Trophoblast cell (in vitro differentiated cells and primary cell): Measurements from ENCODE around the gene FLNA.

Source experiments
- DNase-seq, 2 donors: peaks; one replicate each; pipeline ENCODE4 v3.0.0-alpha.2; 2016
- H2AFZ ChIP-seq: 2 replicates; pipeline ENCODE4 v1.6.1; 2013; ENCODE audit warnings: low read length, moderate library complexity, mild to moderate bottlenecking; ENCODE audit not compliant: insufficient read depth, poor library complexity
- H2AK5ac ChIP-seq: 2 replicates; pipeline ENCODE4 v1.6.1; 2013; ENCODE audit warnings: mild to moderate bottlenecking, low read length
- H2BK120ac ChIP-seq: 2 replicates; pipeline ENCODE4 v1.6.1; 2013; ENCODE audit warnings: low read length, mild to moderate bottlenecking, moderate library complexity; ENCODE audit not compliant: insufficient read depth, poor library complexity
- H2BK12ac ChIP-seq: 2 replicates; pipeline ENCODE4 v1.6.1; 2013; ENCODE audit warnings: mild to moderate bottlenecking, low read length, moderate library complexity
- H2BK5ac ChIP-seq: 2 replicates; pipeline ENCODE4 v1.6.1; 2013; ENCODE audit warnings: low read length, low read depth, moderate library complexity, mild to moderate bottlenecking; ENCODE audit not compliant: poor library complexity
- H3K14ac ChIP-seq: 2 replicates; pipeline ENCODE4 v1.6.1; 2013; ENCODE audit warnings: mild to moderate bottlenecking, low read length
- H3K18ac ChIP-seq: 2 replicates; pipeline ENCODE4 v1.6.1; 2013; ENCODE audit warnings: mild to moderate bottlenecking, low read length
- H3K23ac ChIP-seq: 2 replicates; pipeline ENCODE4 v1.6.1; 2013; ENCODE audit warnings: low read length
- H3K27ac ChIP-seq: 2 replicates; pipeline ENCODE4 v1.5.1; 2013; ENCODE audit warnings: low read depth, mild to moderate bottlenecking, inconsistent platforms, low read length, moderate library complexity
- H3K27me3 ChIP-seq: 2 replicates; pipeline ENCODE4 v1.6.1; 2013; ENCODE audit warnings: inconsistent platforms, mild to moderate bottlenecking, low read length, moderate library complexity; ENCODE audit not compliant: insufficient read depth
- H3K36me3 ChIP-seq, 2 experiments: 1 replicate in 1 of 2; 2 replicates in 1 of 2; pipeline ENCODE4 v1.6.1; 2013; ENCODE audit warnings: low read length in 2 of 2, mild to moderate bottlenecking in 2 of 2, moderate library complexity in 1 of 2; ENCODE audit not compliant: insufficient read depth in 2 of 2, control insufficient read depth in 1 of 2
- H3K4ac ChIP-seq: 2 replicates; pipeline ENCODE4 v1.6.1; 2013; ENCODE audit warnings: low read depth, mild to moderate bottlenecking, low read length, moderate library complexity
- H3K4me1 ChIP-seq, 2 experiments: 1 replicate in 1 of 2; 2 replicates in 1 of 2; pipeline ENCODE4 v1.6.1; 2013; ENCODE audit warnings: low read length in 2 of 2, mild to moderate bottlenecking in 2 of 2, moderate library complexity in 1 of 2; ENCODE audit not compliant: insufficient read depth in 2 of 2, control insufficient read depth in 1 of 2
- H3K4me2 ChIP-seq: 2 replicates; pipeline ENCODE4 v1.6.1; 2013; ENCODE audit warnings: inconsistent platforms, mild to moderate bottlenecking, low read length, moderate library complexity
- H3K4me3 ChIP-seq: 2 replicates; pipeline ENCODE4 v1.5.1; 2013; ENCODE audit warnings: mild to moderate bottlenecking, low read depth, low read length, inconsistent platforms
- H3K79me1 ChIP-seq: one replicate; pipeline ENCODE4 v1.6.1; 2013; ENCODE audit warnings: low read length
- H3K79me2 ChIP-seq: 2 replicates; pipeline ENCODE4 v1.6.1; 2013; ENCODE audit warnings: low read length, mild to moderate bottlenecking; ENCODE audit not compliant: control insufficient read depth, insufficient read depth, poor library complexity
- H3K9ac ChIP-seq: 2 replicates; pipeline ENCODE4 v1.6.1; 2013; ENCODE audit warnings: mild to moderate bottlenecking, low read length
- H3K9me3 ChIP-seq: 2 replicates; pipeline ENCODE4 v1.6.1; 2013; ENCODE audit warnings: low read depth, mild to moderate bottlenecking, control low read depth, inconsistent platforms, low read length; ENCODE audit not compliant: insufficient read depth
- H4K12ac ChIP-seq: 2 replicates; pipeline ENCODE4 v1.6.1; 2013; ENCODE audit warnings: low read depth, mild to moderate bottlenecking, low read length, moderate library complexity
- H4K8ac ChIP-seq: 2 replicates; pipeline ENCODE4 v1.6.1; 2013; ENCODE audit warnings: low read depth, mild to moderate bottlenecking, low read length, moderate library complexity
- H4K91ac ChIP-seq: one replicate; pipeline ENCODE4 v1.6.1; 2013; ENCODE audit warnings: low read depth, mild to moderate bottlenecking, low read length, moderate library complexity
- WGBS: extraction: QIAGEN DNeasy Blood & Tissue Kit; methylation state at CpG from one replicate; pipeline ENCODE4 v1.1.7; 2013; ENCODE audit warnings: missing lambda C conversion rate; ENCODE audit not compliant: insufficient read length, insufficient coverage; ENCODE audit errors: extremely low coverage; 5-methylcytosine and 5-hydroxymethylcytosine counted together

FLNA gene

DNA sequence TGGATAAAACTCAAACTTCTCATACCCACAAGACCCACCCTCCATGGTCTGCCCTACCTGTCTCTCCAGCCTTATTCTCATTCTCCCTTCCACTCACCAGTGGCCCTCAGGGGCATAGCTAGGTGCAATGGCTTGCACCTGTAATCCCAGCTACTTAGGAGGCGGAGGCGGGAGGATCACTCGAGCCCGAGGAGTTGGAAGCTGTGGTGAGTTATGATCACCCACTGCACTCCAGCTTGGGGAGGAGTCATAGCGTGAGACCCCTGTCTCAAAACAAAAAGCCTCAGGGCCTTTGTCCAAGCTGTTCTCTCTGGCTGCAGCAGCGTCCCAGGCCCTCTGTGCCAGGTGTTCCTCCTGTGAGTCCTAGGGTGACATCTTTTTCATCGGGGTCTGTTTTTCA lies 62.3 kb downstream of the FLNA start:
- no peaks in the 10 kb centered on the region for H3K9me3 ChIP-seq
- H2AK5ac ChIP-seq: no peak overlapping the region
- no CpG with 5 or more reads among the region's 7 CpGs for WGBS
- no peak overlapping the region for H2BK5ac ChIP-seq
- no peak for DNase-seq
- H2BK120ac ChIP-seq: no peak overlapping the region
- H2AFZ ChIP-seq: no peak overlapping the region
- H3K27ac ChIP-seq: no peak overlapping the region
- H4K12ac ChIP-seq: no peak overlapping the region
- no peak overlapping the region for H2BK12ac ChIP-seq
- H3K27me3 ChIP-seq: no peaks in the 10 kb centered on the region
- no peak overlapping the region for H3K4ac ChIP-seq
- no peaks in the 10 kb centered on the region for H3K4me1 ChIP-seq
- H3K4me2 ChIP-seq: no peak overlapping the region
- no peak overlapping the region for H4K91ac ChIP-seq
- H3K79me1 ChIP-seq: no peaks in the 10 kb centered on the region
- no peak overlapping the region for H3K4me3 ChIP-seq
- H3K18ac ChIP-seq: no peak overlapping the region
- H3K9ac ChIP-seq: no peak overlapping the region
- no peak overlapping the region for H4K8ac ChIP-seq
- no peaks in the 10 kb centered on the region for H3K79me2 ChIP-seq
- H3K36me3 ChIP-seq: no peaks in the 10 kb centered on the region
- H3K23ac ChIP-seq: no peak overlapping the region
- H3K14ac ChIP-seq: no peak overlapping the region

DNA sequence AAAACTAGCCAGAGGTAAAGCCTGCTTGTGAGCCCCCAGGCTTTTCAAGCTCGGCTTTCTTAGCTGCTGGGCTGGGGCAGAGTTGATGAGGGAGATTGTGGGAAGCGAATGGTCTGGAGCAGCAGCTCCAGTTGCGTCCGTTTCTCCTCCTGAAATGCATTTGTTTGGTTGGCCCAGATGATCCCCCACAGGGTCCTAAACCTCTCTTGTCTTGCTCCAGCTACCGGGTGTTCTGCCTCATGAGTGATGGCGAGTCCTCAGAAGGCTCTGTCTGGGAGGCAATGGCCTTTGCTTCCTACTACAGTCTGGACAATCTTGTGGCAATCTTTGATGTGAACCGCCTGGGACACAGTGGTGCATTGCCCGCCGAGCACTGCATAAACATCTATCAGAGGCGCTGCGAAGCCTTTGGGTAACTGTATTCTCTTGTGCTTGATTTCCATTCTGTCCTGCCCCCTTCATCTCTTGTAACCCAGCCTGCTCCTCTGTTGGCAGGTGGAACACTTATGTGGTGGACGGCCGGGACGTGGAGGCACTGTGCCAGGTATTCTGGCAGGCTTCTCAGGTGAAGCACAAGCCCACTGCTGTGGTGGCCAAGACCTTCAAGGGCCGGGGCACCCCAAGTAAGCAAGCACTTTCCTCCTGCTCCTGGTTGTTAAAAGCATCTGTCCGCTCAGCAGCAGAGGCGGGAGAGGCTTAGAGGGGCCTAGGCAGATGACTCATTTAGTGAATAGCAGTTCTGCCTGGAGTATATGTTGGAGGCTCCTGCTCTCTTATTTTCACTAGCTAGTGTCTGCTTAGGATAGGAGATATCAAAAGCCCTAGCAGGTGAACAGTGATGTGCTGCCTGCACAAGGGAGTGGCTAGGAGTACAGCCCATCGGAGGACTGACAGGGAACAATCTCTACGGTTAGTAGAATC lies 63.6 kb downstream of the FLNA start:
- Histone ChIP-seq H3K4me1 (no peaks in the 10 kb centered on the region), H2BK12ac (no peak overlapping the region), H3K27ac (no peak overlapping the region), H3K4me3 (no peak overlapping the region), H3K9ac (no peak overlapping the region), H3K79me2 (no peaks in the 10 kb centered on the region), H4K12ac (no peak overlapping the region), H3K18ac (no peak overlapping the region), H2AK5ac (no peak overlapping the region), H3K4ac (no peak overlapping the region), H3K27me3 (no peaks in the 10 kb centered on the region), H2BK120ac (no peak overlapping the region), H2AFZ (no peak overlapping the region), H3K79me1 (no peaks in the 10 kb centered on the region), H2BK5ac (no peak overlapping the region), H3K9me3 (no peaks in the 10 kb centered on the region), H4K8ac (no peak overlapping the region), H3K23ac (no peak overlapping the region), H3K36me3 (no peaks in the 10 kb centered on the region), H3K4me2 (no peak overlapping the region), H3K14ac (no peak overlapping the region), H4K91ac (no peak overlapping the region)
- DNase-seq: no peak
- WGBS: no CpG with 5 or more reads among the region's 19 CpGs

GRCh38 chrX:154309041-154309775 lies 65.2 kb downstream of the FLNA start:
- H3K36me3 ChIP-seq: no peaks in the 10 kb centered on the region
- no peak overlapping the region for H3K9ac ChIP-seq
- no peak overlapping the region for H3K27ac ChIP-seq
- no peak overlapping the region for H3K4me3 ChIP-seq
- no peaks in the 10 kb centered on the region for H3K4me1 ChIP-seq
- no CpG with 5 or more reads among the region's 16 CpGs for WGBS
- no peak overlapping the region for H2BK120ac ChIP-seq
- H4K91ac ChIP-seq: no peak overlapping the region
- no peaks in the 10 kb centered on the region for H3K9me3 ChIP-seq
- no peak overlapping the region for H3K23ac ChIP-seq
- no peak overlapping the region for H3K4me2 ChIP-seq
- H3K79me1 ChIP-seq: no peaks in the 10 kb centered on the region
- H2AK5ac ChIP-seq: no peak overlapping the region
- no peak overlapping the region for H4K8ac ChIP-seq
- no peak for DNase-seq
- no peak overlapping the region for H3K4ac ChIP-seq
- no peak overlapping the region for H2BK5ac ChIP-seq
- H3K14ac ChIP-seq: no peak overlapping the region
- H3K79me2 ChIP-seq: no peaks in the 10 kb centered on the region
- no peak overlapping the region for H2BK12ac ChIP-seq
- H4K12ac ChIP-seq: no peak overlapping the region
- no peaks in the 10 kb centered on the region for H3K27me3 ChIP-seq
- H3K18ac ChIP-seq: no peak overlapping the region
- H2AFZ ChIP-seq: no peak overlapping the region

DNA sequence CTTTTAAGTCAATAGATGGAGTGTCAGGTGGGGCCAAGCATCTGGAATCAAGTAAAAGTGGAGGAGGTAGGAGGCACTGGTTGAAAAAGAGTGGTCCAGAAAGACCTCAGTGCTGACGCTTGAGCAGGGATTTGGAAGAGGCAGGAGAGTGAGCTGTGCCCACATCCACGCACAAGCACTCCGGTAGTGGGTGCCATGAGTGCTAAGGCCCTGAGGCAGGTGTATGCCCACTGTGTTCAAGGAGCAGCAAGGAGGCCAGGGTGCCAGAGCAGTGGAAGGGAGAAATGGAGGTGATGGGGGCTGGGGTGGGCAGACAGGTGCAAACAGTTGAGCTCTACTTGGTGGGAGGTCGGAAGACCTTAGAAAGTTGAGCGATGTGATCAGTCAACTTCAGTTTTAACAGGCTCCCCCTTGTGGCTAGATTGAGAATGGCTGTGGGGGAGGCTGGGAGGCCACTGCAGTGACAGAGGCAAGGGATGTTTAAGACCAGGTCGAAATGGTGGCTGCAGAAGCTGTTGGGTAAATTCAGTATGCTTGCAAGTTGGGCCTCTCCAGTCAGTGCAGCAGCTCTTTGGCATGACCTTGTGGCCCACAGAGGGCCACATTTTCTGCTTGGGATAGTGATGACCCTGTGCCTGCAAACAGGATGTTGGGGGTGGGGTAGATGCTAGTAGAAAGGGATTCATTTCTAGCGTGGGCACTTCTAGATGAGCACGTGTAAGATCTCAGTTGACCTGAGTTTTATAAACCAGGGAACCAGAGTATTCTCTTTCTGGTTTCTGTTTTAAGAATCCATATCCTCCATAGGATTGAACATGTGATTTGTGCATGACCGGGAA lies 66.1 kb downstream of the FLNA start:
- Histone ChIP-seq H4K8ac (no peak overlapping the region), H3K9ac (no peak overlapping the region), H4K12ac (no peak overlapping the region), H3K79me2 (no peaks in the 10 kb centered on the region), H2BK120ac (no peak overlapping the region), H3K27ac (no peak overlapping the region), H3K23ac (no peak overlapping the region), H3K18ac (no peak overlapping the region), H2BK5ac (no peak overlapping the region), H3K36me3 (no peaks in the 10 kb centered on the region), H3K27me3 (no peaks in the 10 kb centered on the region), H3K4me1 (no peaks in the 10 kb centered on the region), H2BK12ac (no peak overlapping the region), H3K4ac (no peak overlapping the region), H3K4me2 (no peak overlapping the region), H3K9me3 (no peaks in the 10 kb centered on the region), H2AFZ (no peak overlapping the region), H3K4me3 (no peak overlapping the region), H3K14ac (no peak overlapping the region), H3K79me1 (no peaks in the 10 kb centered on the region), H4K91ac (no peak overlapping the region), H2AK5ac (no peak overlapping the region)
- no CpG with 5 or more reads among the region's 9 CpGs for WGBS
- peak; percentile 50 to 76 for DNase-seq
